OCI-LY1 (cell line): ENCODE data around the gene PCNX3.

Source experiments
- EZH2 ChIP-seq: fragments of 200-600 bp; sonication (generic), shearing (Covaris generic); IDR thresholded peaks from 2 replicates; pipeline ENCODE4 v1.8.0; 2017; ENCODE audit warnings: borderline replicate concordance, mixed run types, mild to moderate bottlenecking, antibody characterized with exemption, low read length, moderate library complexity, mixed read lengths
- TF ChIP-seq, protein P1 (sequence below): fragments of 200-600 bp; sonication (generic), shearing (Covaris generic); IDR thresholded peaks from 2 replicates; pipeline ENCODE4 v1.5.1; 2017; ENCODE audit warnings: mild to moderate bottlenecking, antibody characterized with exemption, low read length, moderate library complexity, mixed read lengths

DNA sequence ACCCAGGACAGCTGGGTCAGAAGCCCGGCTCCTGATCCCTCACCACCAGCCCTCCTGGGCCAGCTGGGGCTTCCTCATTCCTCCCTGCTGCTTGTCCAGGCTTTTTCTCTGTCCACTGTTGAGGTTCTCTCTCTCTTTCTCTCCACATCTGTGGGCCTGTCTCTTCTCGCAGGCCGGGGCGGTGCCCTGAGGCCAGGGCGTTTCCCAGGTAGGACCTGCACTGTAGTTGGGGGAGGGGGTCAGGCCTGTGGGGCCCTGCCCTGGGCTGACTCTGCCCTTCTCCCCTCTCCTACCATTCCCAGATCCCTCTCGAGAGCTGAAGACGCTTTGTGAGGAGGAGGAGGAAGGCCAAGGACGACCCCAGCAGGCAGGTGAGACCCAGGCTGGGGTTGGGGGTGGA, 34.8 kb upstream of the PCNX3 start:
- TF ChIP-seq, protein P1, sequence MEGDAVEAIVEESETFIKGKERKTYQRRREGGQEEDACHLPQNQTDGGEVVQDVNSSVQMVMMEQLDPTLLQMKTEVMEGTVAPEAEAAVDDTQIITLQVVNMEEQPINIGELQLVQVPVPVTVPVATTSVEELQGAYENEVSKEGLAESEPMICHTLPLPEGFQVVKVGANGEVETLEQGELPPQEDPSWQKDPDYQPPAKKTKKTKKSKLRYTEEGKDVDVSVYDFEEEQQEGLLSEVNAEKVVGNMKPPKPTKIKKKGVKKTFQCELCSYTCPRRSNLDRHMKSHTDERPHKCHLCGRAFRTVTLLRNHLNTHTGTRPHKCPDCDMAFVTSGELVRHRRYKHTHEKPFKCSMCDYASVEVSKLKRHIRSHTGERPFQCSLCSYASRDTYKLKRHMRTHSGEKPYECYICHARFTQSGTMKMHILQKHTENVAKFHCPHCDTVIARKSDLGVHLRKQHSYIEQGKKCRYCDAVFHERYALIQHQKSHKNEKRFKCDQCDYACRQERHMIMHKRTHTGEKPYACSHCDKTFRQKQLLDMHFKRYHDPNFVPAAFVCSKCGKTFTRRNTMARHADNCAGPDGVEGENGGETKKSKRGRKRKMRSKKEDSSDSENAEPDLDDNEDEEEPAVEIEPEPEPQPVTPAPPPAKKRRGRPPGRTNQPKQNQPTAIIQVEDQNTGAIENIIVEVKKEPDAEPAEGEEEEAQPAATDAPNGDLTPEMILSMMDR = no peak
- TF ChIP-seq EZH2 = no peak
